HG03108 (cell line): Measurements from ENCODE around the gene TARBP1.

Experiments
- ATAC-seq: cut with Tn5 transposase; IDR thresholded peaks from one replicate; pipeline ENCODE4 v1.9.1; 2021; ENCODE audit warnings: moderate library complexity; ENCODE audit not compliant: unreplicated experiment

Gene TARBP1

GRCh38 chr1:234484991-234485739 is 6.2 kb upstream of the TARBP1 start:
- ATAC-seq = no peak

GRCh38 chr1:234484218-234484617 is 5.2 kb upstream of the TARBP1 start:
- no peak for ATAC-seq

GRCh38 chr1:234481771-234482170 is 2.8 kb upstream of the TARBP1 start:
- ATAC-seq = no peak

DNA sequence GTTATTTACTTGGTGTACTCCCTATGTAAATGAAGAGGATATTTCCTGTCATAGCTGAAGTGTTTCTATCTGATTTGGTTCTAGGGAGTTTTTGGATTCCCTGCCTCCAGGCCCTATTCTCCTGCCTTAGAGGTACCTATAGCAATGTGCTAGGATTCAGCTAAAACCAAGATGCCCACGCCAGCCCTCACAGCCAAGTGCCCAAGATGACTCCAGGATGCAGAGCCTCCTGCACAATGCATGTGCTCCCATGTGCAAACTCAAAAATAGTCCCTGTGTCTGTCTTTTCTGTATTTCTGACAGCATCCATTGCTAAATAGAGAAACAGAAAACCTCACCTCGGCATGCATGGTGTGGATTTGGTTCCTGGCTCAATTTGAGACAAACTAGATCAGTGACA is 887 bp upstream of the TARBP1 start:
- ATAC-seq = no peak

- ATAC-seq = no peak
Measured at GRCh38 chr1:234479310-234479559, 256 bp upstream of the TARBP1 start.

GRCh38 chr1:234478152-234478480 is 863 bp downstream of the TARBP1 start:
- ATAC-seq = peak; percentile 41

- ATAC-seq = no peak
Measured at GRCh38 chr1:234477386-234478151, 1.4 kb downstream of the TARBP1 start.

DNA sequence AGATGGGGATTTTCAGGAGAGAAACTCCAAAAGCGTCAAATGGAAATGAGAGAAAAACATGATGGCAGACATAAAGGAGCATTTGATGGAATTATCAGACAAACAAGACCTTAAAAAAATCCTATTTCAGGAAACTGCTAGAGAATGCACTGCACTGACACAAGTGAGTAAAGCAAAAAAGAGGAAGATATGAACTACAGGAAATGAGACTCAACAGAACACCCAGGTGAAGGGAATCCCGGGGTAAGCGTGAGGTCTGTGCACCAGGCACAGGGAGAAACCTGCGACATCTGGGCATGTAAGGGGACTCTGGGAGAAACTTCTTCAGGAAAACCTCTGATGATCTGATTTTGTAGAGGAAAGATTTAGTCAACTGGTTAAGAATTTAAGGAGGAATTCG is 2.8 kb downstream of the TARBP1 start:
- ATAC-seq = no peak

GRCh38 chr1:234475167-234475793 is 3.7 kb downstream of the TARBP1 start:
- no peak for ATAC-seq

GRCh38 chr1:234474375-234474774 is 4.6 kb downstream of the TARBP1 start:
- ATAC-seq = no peak

DNA sequence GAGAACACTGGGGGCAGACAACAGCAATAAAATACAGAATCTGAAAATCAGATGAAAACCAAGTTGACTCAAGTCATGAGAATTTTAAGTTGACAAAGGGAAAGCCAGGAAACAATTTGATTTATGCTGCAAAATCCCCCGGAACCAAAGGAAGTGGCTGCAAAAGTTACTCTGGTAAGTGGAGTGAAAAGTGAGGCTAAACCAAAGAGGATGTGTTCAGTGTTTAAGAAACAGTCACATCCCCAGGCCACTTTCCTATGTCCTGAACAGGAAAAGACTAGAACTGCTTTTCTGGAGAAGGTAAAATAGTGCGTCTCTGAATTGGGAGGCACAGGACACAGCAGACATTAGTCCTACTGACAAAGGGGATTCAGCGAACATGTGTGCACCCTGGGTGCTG is 5.9 kb downstream of the TARBP1 start:
- ATAC-seq = no peak

DNA sequence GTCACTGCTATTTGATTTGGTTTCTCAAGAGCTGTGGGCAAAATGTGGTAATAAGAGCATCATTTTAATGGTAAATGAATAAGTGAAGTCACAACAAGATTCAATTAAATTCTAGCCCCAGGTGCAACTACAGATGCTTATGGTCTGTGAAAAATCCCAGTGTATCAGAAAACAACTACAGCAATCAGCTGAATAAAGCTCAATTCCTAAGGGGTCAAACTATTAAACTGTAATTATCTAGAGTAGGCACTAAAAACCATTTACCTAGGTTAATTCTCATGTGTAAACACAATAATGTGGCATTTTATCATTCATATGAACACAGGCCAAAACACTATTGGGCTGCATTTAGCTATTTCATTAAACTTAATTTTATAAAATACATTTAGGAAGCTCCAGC is 9.6 kb downstream of the TARBP1 start:
- ATAC-seq = no peak

GRCh38 chr1:234468580-234468979 is 10.4 kb downstream of the TARBP1 start:
- ATAC-seq = no peak

DNA sequence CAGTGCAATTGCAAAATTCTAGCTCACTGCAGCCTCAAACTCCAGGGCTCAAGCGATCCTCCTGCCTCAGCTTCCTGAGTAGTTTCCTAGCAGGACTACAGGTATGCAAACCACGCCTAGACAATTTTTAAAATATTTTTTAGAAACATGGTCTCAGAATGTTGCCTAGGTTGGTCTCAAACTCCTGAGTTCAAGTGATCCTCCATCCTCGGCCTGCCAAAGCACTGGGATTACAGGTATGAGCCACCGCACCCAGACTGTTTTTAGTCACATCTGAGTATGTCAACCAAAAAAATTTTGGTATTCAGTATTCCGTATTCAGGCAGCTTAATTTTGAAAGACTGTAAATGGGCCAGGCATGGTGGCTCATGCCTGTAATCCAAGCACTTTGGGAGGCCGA is 11.2 kb downstream of the TARBP1 start:
- no peak for ATAC-seq

- no peak for ATAC-seq
Measured at GRCh38 chr1:234466945-234467344, 12.0 kb downstream of the TARBP1 start.

GRCh38 chr1:234463749-234464148 is 15.2 kb downstream of the TARBP1 start:
- no peak for ATAC-seq

DNA sequence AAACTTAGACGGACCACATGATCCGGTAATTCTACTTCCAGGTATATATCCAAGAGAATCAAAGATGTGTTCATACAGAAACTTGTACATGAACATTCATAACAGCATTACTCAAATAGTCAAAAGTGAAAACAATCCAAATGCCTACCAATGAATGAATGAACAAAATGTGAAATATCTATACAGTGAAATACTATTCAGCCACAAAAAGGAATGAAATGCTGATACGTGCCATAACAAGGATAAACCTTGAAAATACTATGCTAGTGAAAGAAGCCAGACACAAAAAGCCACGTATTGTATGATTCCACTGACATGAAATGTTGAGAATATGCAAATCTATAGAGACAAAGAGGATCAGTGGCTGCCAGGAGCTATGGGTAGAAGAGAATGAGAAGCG is 18.3 kb downstream of the TARBP1 start:
- ATAC-seq = no peak

DNA sequence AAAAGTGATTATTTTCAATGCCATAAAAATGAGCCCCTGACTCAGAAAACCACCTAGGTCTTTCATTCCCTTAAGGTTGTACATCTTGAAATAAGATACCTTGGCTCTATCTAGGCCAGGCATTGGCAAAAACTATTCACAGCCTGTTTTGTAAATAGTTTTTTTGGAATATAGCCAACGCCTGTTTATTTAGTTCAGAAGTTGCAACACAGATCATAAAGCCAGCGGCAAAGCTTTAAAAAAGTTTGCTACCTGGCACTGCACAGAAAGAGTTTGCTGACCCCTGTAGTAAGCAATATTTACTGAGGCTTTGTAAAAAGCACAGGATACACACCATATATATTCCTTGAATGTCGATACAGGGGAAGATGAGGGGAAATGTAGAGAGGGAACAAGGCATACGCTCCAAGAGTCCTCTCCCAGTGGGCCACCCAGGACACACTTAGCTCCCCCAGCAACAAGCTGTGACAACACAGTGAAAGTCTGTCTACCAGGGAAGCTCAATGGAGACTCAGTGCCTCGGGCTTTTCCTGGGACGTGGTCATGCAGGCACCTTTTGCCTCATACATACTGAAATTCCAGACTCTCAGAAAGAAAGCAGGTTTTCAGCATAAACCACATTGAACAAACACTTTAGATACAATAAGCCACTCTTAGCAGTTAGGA is 20.5 kb downstream of the TARBP1 start:
- no peak for ATAC-seq

DNA sequence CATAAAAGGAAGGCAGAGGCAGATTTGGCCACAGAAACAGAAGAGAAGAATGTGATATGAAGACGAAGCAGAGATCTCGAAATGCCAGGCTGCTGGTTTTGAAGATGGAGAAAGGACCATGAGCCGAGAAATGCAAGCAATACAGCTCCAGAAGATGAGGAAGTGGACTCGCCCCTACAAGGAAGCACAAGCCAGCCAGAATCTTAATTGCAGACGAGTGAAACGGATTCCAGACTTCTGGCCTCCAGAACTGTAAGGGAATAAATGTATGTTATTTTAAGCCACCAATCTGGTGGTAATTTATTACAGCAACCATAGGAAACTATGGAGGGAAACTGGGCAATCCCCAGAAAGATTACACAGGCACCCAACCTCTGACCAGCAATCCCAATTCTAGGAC is 24.1 kb downstream of the TARBP1 start:
- no peak for ATAC-seq

DNA sequence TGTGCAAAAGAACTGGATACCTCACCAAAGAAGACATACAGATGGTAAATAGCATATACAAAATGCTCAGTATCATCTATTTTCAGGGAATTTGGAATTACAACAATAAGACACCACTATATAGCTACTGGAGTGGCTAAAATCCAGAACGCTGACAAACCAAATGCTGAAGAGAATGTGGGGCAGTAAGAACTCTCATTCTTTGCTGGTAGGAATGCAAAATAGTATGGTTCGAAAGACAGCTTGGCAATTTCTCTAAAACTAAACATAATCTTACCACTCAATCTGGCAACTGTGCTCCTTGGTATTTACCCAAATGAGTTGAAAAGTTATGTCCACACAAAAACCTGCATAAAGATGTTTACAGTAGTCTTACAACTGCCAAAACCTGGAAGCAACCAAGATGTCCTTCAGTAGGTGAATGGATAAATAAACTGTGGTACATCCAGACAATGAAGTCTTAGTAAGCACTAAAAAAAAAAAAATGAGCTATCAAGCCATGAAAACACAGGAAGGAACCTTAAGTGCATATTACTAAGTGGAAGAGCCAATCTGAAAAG is 26.5 kb downstream of the TARBP1 start:
- no peak for ATAC-seq

- ATAC-seq = no peak
Measured at GRCh38 chr1:234440348-234440747, 38.6 kb downstream of the TARBP1 start.

DNA sequence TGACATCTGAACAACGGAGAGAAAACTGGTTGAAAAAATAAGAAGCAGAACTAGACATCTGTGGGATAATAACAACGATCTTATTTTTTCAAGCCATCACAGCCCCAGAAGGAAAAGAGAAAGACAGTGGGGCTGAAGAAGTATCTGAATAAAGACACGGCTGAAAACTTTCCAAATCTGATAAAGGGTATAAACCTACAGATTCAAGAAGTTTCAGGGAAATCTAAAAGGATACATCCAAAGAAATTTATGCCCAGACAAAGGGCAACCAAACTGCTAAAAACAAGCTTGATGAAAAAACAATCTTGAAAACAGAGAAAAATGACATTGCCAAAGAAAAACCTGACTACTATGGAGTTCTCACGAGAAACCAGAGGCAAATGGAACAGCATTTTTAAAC is 40.4 kb downstream of the TARBP1 start:
- no peak for ATAC-seq
